Measurements from ENCODE around the gene EIF4EBP3. TPM values are rescaled to one million over a fixed set of nuclear protein-coding genes. Genes with fewer than 3 reads are reported as not detected.

Gene EIF4EBP3
- total and polyA plus RNA-seq, 9 of the 15 experiments (the other 6 are each of a cell fraction or from before 2014, with no cell fraction given) = 1.3 to 7.5 (median 3.8) TPM

DNA sequence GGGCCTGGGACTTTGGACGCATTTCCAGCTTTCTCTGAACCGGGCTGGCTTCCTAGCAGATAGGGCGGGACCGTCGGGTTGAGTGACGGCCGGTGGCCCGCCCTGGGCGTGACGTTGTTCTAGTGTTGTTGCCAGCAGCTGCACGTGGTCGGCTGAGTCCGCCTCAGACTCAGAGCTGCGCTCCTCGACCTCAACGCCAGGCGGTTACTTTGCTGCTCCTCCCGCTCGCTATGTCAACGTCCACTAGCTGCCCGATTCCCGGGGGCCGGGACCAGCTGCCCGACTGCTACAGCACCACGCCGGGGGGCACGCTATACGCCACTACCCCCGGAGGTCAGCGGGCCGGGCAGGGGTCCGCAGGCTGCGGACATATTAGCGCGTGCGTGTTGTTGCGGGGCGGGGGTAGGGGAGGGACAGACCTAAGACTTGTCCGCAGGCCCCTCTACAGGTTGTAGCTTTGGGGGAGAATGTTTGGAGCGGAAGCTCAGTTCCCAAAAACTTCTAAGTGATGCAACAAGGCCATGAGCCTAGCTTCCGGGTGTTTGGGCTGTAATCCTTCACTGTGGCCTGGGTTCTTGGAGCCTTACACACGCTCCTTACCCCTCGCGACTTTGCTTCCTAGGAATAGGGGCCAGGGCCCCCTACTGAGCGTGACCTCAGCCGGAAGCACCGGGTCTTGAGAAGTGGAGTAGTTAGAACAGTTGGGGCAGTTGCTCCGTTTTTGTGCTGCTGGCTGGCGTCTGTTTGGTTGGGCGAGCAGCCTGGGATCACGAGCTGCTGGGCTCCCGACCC is at the start of gene EIF4EBP3 (continued):
- peak; percentile 34 for TF ChIP-seq CCNT2 (IDR thresholded peaks at IDR 0.05; ENCODE audit: borderline replicate concordance, extremely low read depth, insufficient read length, low read depth, low read length)
- TF ChIP-seq, protein P1, sequence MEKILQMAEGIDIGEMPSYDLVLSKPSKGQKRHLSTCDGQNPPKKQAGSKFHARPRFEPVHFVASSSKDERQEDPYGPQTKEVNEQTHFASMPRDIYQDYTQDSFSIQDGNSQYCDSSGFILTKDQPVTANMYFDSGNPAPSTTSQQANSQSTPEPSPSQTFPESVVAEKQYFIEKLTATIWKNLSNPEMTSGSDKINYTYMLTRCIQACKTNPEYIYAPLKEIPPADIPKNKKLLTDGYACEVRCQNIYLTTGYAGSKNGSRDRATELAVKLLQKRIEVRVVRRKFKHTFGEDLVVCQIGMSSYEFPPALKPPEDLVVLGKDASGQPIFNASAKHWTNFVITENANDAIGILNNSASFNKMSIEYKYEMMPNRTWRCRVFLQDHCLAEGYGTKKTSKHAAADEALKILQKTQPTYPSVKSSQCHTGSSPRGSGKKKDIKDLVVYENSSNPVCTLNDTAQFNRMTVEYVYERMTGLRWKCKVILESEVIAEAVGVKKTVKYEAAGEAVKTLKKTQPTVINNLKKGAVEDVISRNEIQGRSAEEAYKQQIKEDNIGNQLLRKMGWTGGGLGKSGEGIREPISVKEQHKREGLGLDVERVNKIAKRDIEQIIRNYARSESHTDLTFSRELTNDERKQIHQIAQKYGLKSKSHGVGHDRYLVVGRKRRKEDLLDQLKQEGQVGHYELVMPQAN (IDR thresholded peaks at IDR 0.05; ENCODE audit: borderline replicate concordance) = peak; percentile 69; the same call in 1 of the 2 replicates
- TF ChIP-seq RUNX1 (IDR thresholded peaks at IDR 0.05; ENCODE audit: low read depth) = no peak
- TF ChIP-seq ZNF253 (CRISPR knock-in tag; conservative IDR thresholded peaks at IDR 0.05) = no peak
- TF ChIP-seq GTF2F1 (IDR thresholded peaks at IDR 0.05; ENCODE audit: low read depth, low read length) = no peak
- TF ChIP-seq CEBPB (tag; IDR thresholded peaks at IDR 0.05) = 0 out of 2 replicates have a peak, but pooled peaks have one; percentile 29
- TF ChIP-seq HMG20B (CRISPR knock-in tag; IDR thresholded peaks at IDR 0.05) = no peak
- TF ChIP-seq SP2 (IDR thresholded peaks at IDR 0.05; ENCODE audit: extremely low read depth, low read depth, low read length, poor library complexity, severe bottlenecking) = no peak
- TF ChIP-seq, protein P2, sequence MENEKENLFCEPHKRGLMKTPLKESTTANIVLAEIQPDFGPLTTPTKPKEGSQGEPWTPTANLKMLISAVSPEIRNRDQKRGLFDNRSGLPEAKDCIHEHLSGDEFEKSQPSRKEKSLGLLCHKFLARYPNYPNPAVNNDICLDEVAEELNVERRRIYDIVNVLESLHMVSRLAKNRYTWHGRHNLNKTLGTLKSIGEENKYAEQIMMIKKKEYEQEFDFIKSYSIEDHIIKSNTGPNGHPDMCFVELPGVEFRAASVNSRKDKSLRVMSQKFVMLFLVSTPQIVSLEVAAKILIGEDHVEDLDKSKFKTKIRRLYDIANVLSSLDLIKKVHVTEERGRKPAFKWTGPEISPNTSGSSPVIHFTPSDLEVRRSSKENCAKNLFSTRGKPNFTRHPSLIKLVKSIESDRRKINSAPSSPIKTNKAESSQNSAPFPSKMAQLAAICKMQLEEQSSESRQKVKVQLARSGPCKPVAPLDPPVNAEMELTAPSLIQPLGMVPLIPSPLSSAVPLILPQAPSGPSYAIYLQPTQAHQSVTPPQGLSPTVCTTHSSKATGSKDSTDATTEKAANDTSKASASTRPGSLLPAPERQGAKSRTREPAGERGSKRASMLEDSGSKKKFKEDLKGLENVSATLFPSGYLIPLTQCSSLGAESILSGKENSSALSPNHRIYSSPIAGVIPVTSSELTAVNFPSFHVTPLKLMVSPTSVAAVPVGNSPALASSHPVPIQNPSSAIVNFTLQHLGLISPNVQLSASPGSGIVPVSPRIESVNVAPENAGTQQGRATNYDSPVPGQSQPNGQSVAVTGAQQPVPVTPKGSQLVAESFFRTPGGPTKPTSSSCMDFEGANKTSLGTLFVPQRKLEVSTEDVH (IDR thresholded peaks at IDR 0.05; ENCODE audit: low read depth, partially characterized antibody) = no peak
- TF ChIP-seq ZNF140 (CRISPR knock-in tag; IDR thresholded peaks at IDR 0.05) = no peak
- no peak for TF ChIP-seq WHSC1 (IDR thresholded peaks at IDR 0.05; ENCODE audit: low read length)
- no peak for TF ChIP-seq RHOXF2B (CRISPR knock-in tag; conservative IDR thresholded peaks at IDR 0.05)
- TF ChIP-seq, protein P3, sequence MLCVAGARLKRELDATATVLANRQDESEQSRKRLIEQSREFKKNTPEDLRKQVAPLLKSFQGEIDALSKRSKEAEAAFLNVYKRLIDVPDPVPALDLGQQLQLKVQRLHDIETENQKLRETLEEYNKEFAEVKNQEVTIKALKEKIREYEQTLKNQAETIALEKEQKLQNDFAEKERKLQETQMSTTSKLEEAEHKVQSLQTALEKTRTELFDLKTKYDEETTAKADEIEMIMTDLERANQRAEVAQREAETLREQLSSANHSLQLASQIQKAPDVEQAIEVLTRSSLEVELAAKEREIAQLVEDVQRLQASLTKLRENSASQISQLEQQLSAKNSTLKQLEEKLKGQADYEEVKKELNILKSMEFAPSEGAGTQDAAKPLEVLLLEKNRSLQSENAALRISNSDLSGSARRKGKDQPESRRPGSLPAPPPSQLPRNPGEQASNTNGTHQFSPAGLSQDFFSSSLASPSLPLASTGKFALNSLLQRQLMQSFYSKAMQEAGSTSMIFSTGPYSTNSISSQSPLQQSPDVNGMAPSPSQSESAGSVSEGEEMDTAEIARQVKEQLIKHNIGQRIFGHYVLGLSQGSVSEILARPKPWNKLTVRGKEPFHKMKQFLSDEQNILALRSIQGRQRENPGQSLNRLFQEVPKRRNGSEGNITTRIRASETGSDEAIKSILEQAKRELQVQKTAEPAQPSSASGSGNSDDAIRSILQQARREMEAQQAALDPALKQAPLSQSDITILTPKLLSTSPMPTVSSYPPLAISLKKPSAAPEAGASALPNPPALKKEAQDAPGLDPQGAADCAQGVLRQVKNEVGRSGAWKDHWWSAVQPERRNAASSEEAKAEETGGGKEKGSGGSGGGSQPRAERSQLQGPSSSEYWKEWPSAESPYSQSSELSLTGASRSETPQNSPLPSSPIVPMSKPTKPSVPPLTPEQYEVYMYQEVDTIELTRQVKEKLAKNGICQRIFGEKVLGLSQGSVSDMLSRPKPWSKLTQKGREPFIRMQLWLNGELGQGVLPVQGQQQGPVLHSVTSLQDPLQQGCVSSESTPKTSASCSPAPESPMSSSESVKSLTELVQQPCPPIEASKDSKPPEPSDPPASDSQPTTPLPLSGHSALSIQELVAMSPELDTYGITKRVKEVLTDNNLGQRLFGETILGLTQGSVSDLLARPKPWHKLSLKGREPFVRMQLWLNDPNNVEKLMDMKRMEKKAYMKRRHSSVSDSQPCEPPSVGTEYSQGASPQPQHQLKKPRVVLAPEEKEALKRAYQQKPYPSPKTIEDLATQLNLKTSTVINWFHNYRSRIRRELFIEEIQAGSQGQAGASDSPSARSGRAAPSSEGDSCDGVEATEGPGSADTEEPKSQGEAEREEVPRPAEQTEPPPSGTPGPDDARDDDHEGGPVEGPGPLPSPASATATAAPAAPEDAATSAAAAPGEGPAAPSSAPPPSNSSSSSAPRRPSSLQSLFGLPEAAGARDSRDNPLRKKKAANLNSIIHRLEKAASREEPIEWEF (CRISPR knock-in tag; IDR thresholded peaks at IDR 0.05) = no peak
- no peak for TF ChIP-seq KLF1 (tag; IDR thresholded peaks at IDR 0.05)
- no peak for TF ChIP-seq FOXP1 (CRISPR knock-in tag; IDR thresholded peaks at IDR 0.05)
- TF ChIP-seq BCOR (IDR thresholded peaks at IDR 0.05) = no peak
- no peak for TF ChIP-seq BACH1 (tag; IDR thresholded peaks at IDR 0.05)
